HepG2 (cell line): ENCODE results near the gene EIF5B. TPM values are rescaled to one million over a fixed set of nuclear protein-coding genes. Genes with fewer than 3 reads are reported as not detected.

Experiments
- ATAC-seq: fragments of 200-7000 bp; cut with Tn5 transposase; 3 replicates; pipeline ENCODE4 v1.9.1; 2020; ENCODE audit warnings: mild to moderate bottlenecking, moderate library complexity
- BruUV-seq: library from RNA; stranded (reverse); fragments of 400-500 nt; replicated peaks from 2 replicates; lab custom pipeline; 2021; lab: Mats Ljungman, UMichigan
- CTCF ChIA-PET: fragments of 300-600 bp; formaldehyde crosslinking; extraction: SDS; loops from one replicate; lab custom pipeline; 2021; ENCODE audit warnings: low total read pairs, inconsistent platforms, low intra/inter-chr PET ratio; lab: Yijun Ruan, JAX
- POLR2A ChIA-PET: fragments of 350-600 bp; sonication (Branson Sonifier 250); formaldehyde crosslinking; loops from one replicate; lab custom pipeline; 2020; ENCODE audit warnings: antibody characterized with exemption, inconsistent platforms; lab: Yijun Ruan, JAX
- DNase-seq: peaks from one replicate; pipeline ENCODE4 v3.0.0-alpha.2; 2015; ENCODE audit warnings: low spot score
- FAIRE-seq: peaks from 3 replicates; lab custom pipeline; 2011; peaks lifted over from hg19 to GRCh38; lab: Jason Lieb, UNC
- H2AFZ ChIP-seq: one replicate; pipeline ENCODE4 v1.6.1; 2011; ENCODE audit warnings: low read length, inconsistent platforms
- H3K27ac ChIP-seq: fragments of 300-600 bp; 3 replicates; pipeline ENCODE4 v1.8.0; 2011; ENCODE audit warnings: mixed run types, mild to moderate bottlenecking, mixed read lengths, low read length, inconsistent platforms; ENCODE audit not compliant: insufficient read depth; ENCODE audit errors: extremely low read length
- H3K27me3 ChIP-seq, 2 experiments: fragments of 200-600 bp in 1 of 2; 2 replicates in 1 of 2; 3 replicates in 1 of 2; pipeline versions ENCODE4 v1.6.0 to v1.8.0; 2011; ENCODE audit warnings: low read length in 2 of 2, mild to moderate bottlenecking in 2 of 2, moderate library complexity in 2 of 2, inconsistent platforms in 1 of 2; ENCODE audit not compliant: insufficient read depth in 2 of 2, control insufficient read depth in 1 of 2
- H3K36me3 ChIP-seq, 2 experiments: fragments of 200-600 bp in 1 of 2; replicated peaks in 1 of 2; 2 replicates in 1 of 2; 3 replicates in 1 of 2; pipeline versions ENCODE4 v1.5.1 to v1.8.0; 2011; ENCODE audit warnings: low read length in 2 of 2, inconsistent platforms in 1 of 2; ENCODE audit not compliant: insufficient read depth in 2 of 2, control insufficient read depth in 1 of 2
- H3K4me1 ChIP-seq: 2 replicates; pipeline ENCODE4 v1.5.1; 2012; ENCODE audit warnings: low read length, inconsistent platforms; ENCODE audit not compliant: insufficient read depth
- H3K4me2 ChIP-seq: 2 replicates; pipeline ENCODE4 v1.6.0; 2011; ENCODE audit warnings: low read depth, low read length, inconsistent platforms
- H3K4me3 ChIP-seq, 3 experiments: fragments of 200-600 bp in 1 of 3; sonication (generic), shearing (Covaris generic) in 1 of 3; replicated peaks in 1 of 3; 2 replicates each; pipeline ENCODE4 v1.5.1; 2011 to 2016; ENCODE audit warnings: low read length in 3 of 3, inconsistent platforms in 2 of 3, low read depth in 2 of 3, mild to moderate bottlenecking in 2 of 3, control low read depth in 1 of 3, mixed read lengths in 1 of 3; ENCODE audit not compliant: insufficient read depth in 1 of 3
- H3K79me2 ChIP-seq: one replicate; pipeline ENCODE4 v1.6.1; 2011; ENCODE audit warnings: low read length, inconsistent platforms; ENCODE audit not compliant: insufficient read depth
- H3K9ac ChIP-seq: 2 replicates; pipeline ENCODE4 v1.6.0; 2011; ENCODE audit warnings: mild to moderate bottlenecking, low read depth, low read length, inconsistent platforms; ENCODE audit not compliant: insufficient read depth
- H3K9me3 ChIP-seq: 2 replicates; pipeline ENCODE4 v1.5.1; 2012; ENCODE audit warnings: mild to moderate bottlenecking, low read length
- H4K20me1 ChIP-seq: 2 replicates; pipeline ENCODE4 v1.6.0; 2011; ENCODE audit warnings: inconsistent platforms, mild to moderate bottlenecking, low read length, moderate library complexity; ENCODE audit not compliant: insufficient read depth
- FIP1L1 ChIP-seq: fragments of 200-400 bp; formaldehyde crosslinking; IDR thresholded peaks from 2 replicates; pipeline ENCODE4 v1.6.1; 2018; ENCODE audit warnings: low read depth, mild to moderate bottlenecking, low read length, moderate library complexity, borderline replicate concordance; ENCODE audit not compliant: insufficient read depth
- HES4 ChIP-seq: sonication (generic); formaldehyde crosslinking; IDR thresholded peaks from 2 replicates; pipeline ENCODE4 v1.9.0; 2021; ENCODE audit warnings: mild to moderate bottlenecking, missing genetic modification reagents, borderline replicate concordance
- MTF2 ChIP-seq: sonication (generic); formaldehyde crosslinking; IDR thresholded peaks from 2 replicates; pipeline ENCODE4 v1.5.0; 2020; ENCODE audit warnings: missing genetic modification reagents, borderline replicate concordance
- RNF219 ChIP-seq: sonication (generic); formaldehyde crosslinking; IDR thresholded peaks from 2 replicates; pipeline ENCODE4 v1.5.0; 2020; ENCODE audit warnings: mild to moderate bottlenecking, missing genetic modification reagents
- SMYD3 ChIP-seq: sonication (generic); formaldehyde crosslinking; IDR thresholded peaks from 2 replicates; pipeline ENCODE4 v1.8.1; 2023; ENCODE audit warnings: mild to moderate bottlenecking, missing genetic modification reagents
- ZFP37 ChIP-seq: sonication (generic); formaldehyde crosslinking; IDR thresholded peaks from 2 replicates; pipeline ENCODE4 v1.4.0; 2020; ENCODE audit warnings: missing genetic modification reagents, borderline replicate concordance
- ZKSCAN1 ChIP-seq: fragments of 150-350 bp; IDR thresholded peaks from 2 replicates; pipeline ENCODE4 v1.6.1; 2014; ENCODE audit warnings: low read length
- WGBS: methylation state at CpG from one replicate; pipeline ENCODE4 v1.1.6; 2017; ENCODE audit warnings: low lambda C conversion rate; 5-methylcytosine and 5-hydroxymethylcytosine counted together
- in situ Hi-C: cut with HindIII; loops from 2 replicates; pipeline ENCODE4 v1.10.0; 2017; ENCODE audit warnings: low pct_unique_long_range_greater_than_20kb; ENCODE audit not compliant: extremely low pct_ligation_motif_present
- intact Hi-C: fragments of 100-400 bp; cut with micrococcal nuclease; formaldehyde crosslinking; loops from one replicate; pipeline ENCODE4 v1.10.0; 2022; ENCODE audit not compliant: unreplicated experiment
- polyA plus RNA-seq, 8 experiments: library from polyadenylated mRNA; depleted of rRNA in 3 of 8; stranded (reverse) in 7 of 8; unstranded in 1 of 8; fragments of >200 nt; fragmentation: Illumina TruSeq in 4 of 8; extraction: Trizol in 4 of 8; gene quantifications; 2 replicates each; pipeline versions ENCODE4 v1.2.1 to v1.2.3, GENCODE V29; 2011 to 2016; ENCODE audit warnings: low read depth in 4 of 8, missing spikeins in 1 of 8, mixed read lengths in 1 of 8; ENCODE audit not compliant: insufficient read depth in 1 of 8
- total RNA-seq, 5 experiments: library from RNA; depleted of rRNA; stranded (reverse); fragments of >200 nt; fragmentation: Illumina TruSeq; extraction: Trizol; gene quantifications; 2 replicates each; pipeline ENCODE4 v1.2.3, GENCODE V29; 2016; ENCODE audit warnings: low read depth in 1 of 5
- TF ChIP-seq, protein P1 (sequence below): sonication (generic); formaldehyde crosslinking; conservative IDR thresholded peaks from 2 replicates; pipeline ENCODE4 v1.8.0; 2022; ENCODE audit warnings: low read depth, missing genetic modification reagents

EIF5B gene
- total and polyA plus RNA-seq, 2 of the 13 experiments (the other 11 are each of a cell fraction or from before 2014, with no cell fraction given) = 8.8 to 32.1 TPM

DNA sequence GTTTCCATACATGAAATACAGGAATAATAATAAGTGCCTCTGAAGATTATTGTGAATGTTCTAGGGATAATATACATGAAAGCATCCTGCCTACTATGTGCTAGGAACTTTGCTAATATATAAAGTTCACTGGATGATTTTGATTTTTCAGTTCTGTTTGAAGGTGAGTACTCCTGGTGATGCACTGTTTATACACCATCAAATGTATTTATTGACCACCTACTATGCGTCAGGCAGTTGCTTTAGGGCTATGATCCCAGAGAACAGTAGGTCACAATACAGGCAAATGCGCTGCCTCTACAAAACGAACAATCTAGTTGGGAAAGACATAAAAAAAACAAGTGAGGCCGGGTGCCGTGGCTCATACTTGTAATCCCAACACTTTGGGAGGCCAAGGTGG, 11.8 kb upstream of the EIF5B start:
- CTCF ChIA-PET = no interaction called here
- H4K20me1 ChIP-seq = no peaks in the 10 kb centered on the region
- intact Hi-C loops = no loop called here
- no peak overlapping the region for H3K27ac ChIP-seq
- peaks cover 2% of the 10 kb centered on the region for H3K79me2 ChIP-seq
- WGBS = 96% methylated on average over 5 of the region's 5 CpGs
- H3K4me1 ChIP-seq = no peaks in the 10 kb centered on the region
- H3K9ac ChIP-seq = no peak overlapping the region
- H3K4me3 ChIP-seq = no peak overlapping the region
- no peak for FAIRE-seq
- no peaks in the 10 kb centered on the region for H3K9me3 ChIP-seq
- peaks cover 28 to 84% of the 10 kb centered on the region in 2 experiments for H3K36me3 ChIP-seq
- no peaks in the 10 kb centered on the region for H3K27me3 ChIP-seq
- POLR2A ChIA-PET = no interaction called here
- BruUV-seq = no TSS peak
- in situ Hi-C loops = no loop called here
- H3K4me2 ChIP-seq = no peak overlapping the region
- no peak overlapping the region for H2AFZ ChIP-seq
- TF ChIP-seq MTF2 (no peak), ZKSCAN1 (peak; percentile 93)
- TF ChIP-seq, all 625 proteins: peak for 1
- DNase-seq (no peak), ATAC-seq (no peak)

- intact Hi-C loops = loop anchor here (1.0 to 5.0 kb wide), 4 partner anchors 36 to 729 kb away; partner anchors contain the start of genes C2orf15, COA5, MITD1 and MRPL30
- CTCF ChIA-PET = no interaction called here
- no TSS peak for BruUV-seq
- no peak; the same call in 1 of the 2 replicates for TF ChIP-seq SMYD3 (CRISPR knock-in tag)
- TF ChIP-seq, protein P1, sequence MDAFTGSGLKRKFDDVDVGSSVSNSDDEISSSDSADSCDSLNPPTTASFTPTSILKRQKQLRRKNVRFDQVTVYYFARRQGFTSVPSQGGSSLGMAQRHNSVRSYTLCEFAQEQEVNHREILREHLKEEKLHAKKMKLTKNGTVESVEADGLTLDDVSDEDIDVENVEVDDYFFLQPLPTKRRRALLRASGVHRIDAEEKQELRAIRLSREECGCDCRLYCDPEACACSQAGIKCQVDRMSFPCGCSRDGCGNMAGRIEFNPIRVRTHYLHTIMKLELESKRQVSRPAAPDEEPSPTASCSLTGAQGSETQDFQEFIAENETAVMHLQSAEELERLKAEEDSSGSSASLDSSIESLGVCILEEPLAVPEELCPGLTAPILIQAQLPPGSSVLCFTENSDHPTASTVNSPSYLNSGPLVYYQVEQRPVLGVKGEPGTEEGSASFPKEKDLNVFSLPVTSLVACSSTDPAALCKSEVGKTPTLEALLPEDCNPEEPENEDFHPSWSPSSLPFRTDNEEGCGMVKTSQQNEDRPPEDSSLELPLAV = no peak
- TF ChIP-seq FIP1L1 = 0 out of 2 replicates have a peak, but pooled peaks have one; percentile 37
- TF ChIP-seq ZFP37 (CRISPR knock-in tag) = no peak
- no peak for TF ChIP-seq RNF219 (CRISPR knock-in tag)
- no peak for TF ChIP-seq HES4 (CRISPR knock-in tag)
Measured at GRCh38 chr2:99335911-99336803, 1.0 kb upstream of the EIF5B start, which contains the start of gene TXNDC9. TSS of gene TXNDC9 (minus strand) at chr2:99336333. CDS start at chr2:99333210, 3,123 bp downstream.

More at GRCh38 chr2:99335911-99336803, 1.0 kb upstream of the EIF5B start, which contains the start of gene TXNDC9:
- peaks cover 21% of the 10 kb centered on the region for H4K20me1 ChIP-seq
- peak within 1 kb of the TSS; percentile 95 for H3K9ac ChIP-seq
- peak within 1 kb of the TSS; percentile 88 for H3K27ac ChIP-seq
- H2AFZ ChIP-seq = peak within 1 kb of the TSS; percentile 98
- H3K4me2 ChIP-seq = peak within 1 kb of the TSS; percentile 96
- WGBS = 2% methylated on average over 40 of the region's 60 CpGs
- H3K4me3 ChIP-seq = peak within 1 kb of the TSS; percentile 88 to 98 (median 94)
- H3K4me1 ChIP-seq = peaks cover 52% of the 10 kb centered on the region
- H3K79me2 ChIP-seq = peaks cover 74% of the 10 kb centered on the region
- in situ Hi-C loops = loop anchor here (5.0 kb wide), 1 partner anchor 154 kb away; the partner anchor contains the start of genes MITD1 and MRPL30
- FAIRE-seq (peak; percentile 76), DNase-seq (peak; percentile 100), ATAC-seq (peak; percentile 82)
- no peaks in the 10 kb centered on the region for H3K9me3 ChIP-seq
- POLR2A ChIA-PET = interaction anchor here (0.6 to 4.2 kb wide), 19 partner anchors 12 to 606 kb away, joined by 3 to 103 read pairs (median 5); partner anchors contain the start of genes C2orf15, LIPT1, MITD1 and MRPL30
- H3K36me3 ChIP-seq = peaks cover 5 to 19% of the 10 kb centered on the region in 2 experiments; a peak in 3 of 5 replicates
- H3K27me3 ChIP-seq = no peaks in the 10 kb centered on the region; a peak in 1 of 5 replicates
